Right cardiac atrium (tissue), 5 donors: ENCODE results near the gene RADIL. TPM values are rescaled to one million over a fixed set of nuclear protein-coding genes. Genes with fewer than 3 reads are reported as not detected.

Experiments
- ATAC-seq, 2 donors: fragments of 200-7000 bp; cut with Tn5 transposase; one replicate each; pipeline versions ENCODE4 v1.8.0 to v1.9.1; 2020; ENCODE audit warnings: moderate library complexity in 2 of 2, mild to moderate bottlenecking in 1 of 2
- DNase-seq, 3 donors: peaks; one replicate each; pipeline ENCODE4 v3.0.0-alpha.2; 2020
- H3K27ac ChIP-seq: one replicate; pipeline ENCODE4 v1.5.1; 2013; ENCODE audit warnings: mild to moderate bottlenecking, low read length, control low read depth, moderate library complexity
- H3K27me3 ChIP-seq: one replicate; pipeline ENCODE4 v1.6.1; 2013; ENCODE audit not compliant: control insufficient read depth, insufficient read depth
- H3K4me1 ChIP-seq: one replicate; pipeline ENCODE4 v1.6.1; 2013; ENCODE audit warnings: low read length; ENCODE audit not compliant: control insufficient read depth, insufficient read depth
- H3K4me3 ChIP-seq: one replicate; pipeline ENCODE4 v1.5.1; 2013; ENCODE audit warnings: low read length, control low read depth
- H3K9me3 ChIP-seq: one replicate; pipeline ENCODE4 v1.6.1; 2013; ENCODE audit warnings: low read length; ENCODE audit not compliant: control insufficient read depth
- WGBS: extraction: QIAGEN DNeasy Blood & Tissue Kit; methylation state at CpG from one replicate; pipeline ENCODE4 v1.1.7; 2013; 5-methylcytosine and 5-hydroxymethylcytosine counted together
- intact Hi-C, 4 donors: fragments of 100-400 bp; cut with DNase I; formaldehyde crosslinking; loops; one replicate each; pipeline versions ENCODE4 v1.11.0 to v1.14.0; 2022 to 2023
- polyA plus RNA-seq: library from polyadenylated mRNA; stranded (reverse); fragments of 200-250 nt; gene quantifications from one replicate; pipeline ENCODE4 v1.2.3, GENCODE V29; 2013
- total RNA-seq, 4 donors: library from RNA; stranded (reverse); fragmentation: NEBNext Ultra II Directional; extraction: Animal tissue kit (Norgen Biotek cat#: 25700); gene quantifications; one replicate each; pipeline ENCODE4 v1.2.1, GENCODE V29; 2021
- donor health status: healthy with polysubstance abuse.
- donor health status: DM: no; HTN: yes; CAD: no.
- donor health status: DM: no; HTN: no; CAD: no.
- donor health status: DM: no; HTN: yes; CAD: no; lungs with severe emphysema.
- donor health status: DM: yes; HTN: yes; CAD: no.

RADIL gene
- total and polyA plus RNA-seq, 5 donors, result 4.7 to 12.0 (median 8.6) TPM

- no peaks in the 10 kb centered on the region for H3K27me3 ChIP-seq
- WGBS, result 93% methylated on average over 26 of the region's 26 CpGs
Measured at GRCh38 chr7:4816419-4817080, 67.0 kb downstream of the RADIL start.

GRCh38 chr7:4815609-4816418, 67.7 kb downstream of the RADIL start:
- intact Hi-C loops, result no loop called here
- H3K4me1 ChIP-seq, result peaks cover 8% of the 10 kb centered on the region
- 94% methylated on average over 38 of the region's 38 CpGs for WGBS
- DNase-seq, result peak in 1 of 3 donors; percentile 38
- H3K27ac ChIP-seq, result no peak overlapping the region
- H3K4me3 ChIP-seq, result no peak overlapping the region
- H3K9me3 ChIP-seq, result no peaks in the 10 kb centered on the region
- ATAC-seq, result no peak
- no peaks in the 10 kb centered on the region for H3K27me3 ChIP-seq

More at GRCh38 chr7:4816419-4817080, 67.0 kb downstream of the RADIL start:
- intact Hi-C loops, result no loop called here
- Histone ChIP-seq H3K4me3 (no peak overlapping the region), H3K9me3 (no peaks in the 10 kb centered on the region), H3K4me1 (peaks cover 8% of the 10 kb centered on the region), H3K27ac (no peak overlapping the region)
- DNase-seq (no peak), ATAC-seq (no peak)

- no peaks in the 10 kb centered on the region for H3K9me3 ChIP-seq
- H3K4me1 ChIP-seq, result peaks cover 2% of the 10 kb centered on the region
- H3K27ac ChIP-seq, result no peak overlapping the region
- ATAC-seq (no peak), DNase-seq (no peak)
- no peak overlapping the region for H3K4me3 ChIP-seq
- no peaks in the 10 kb centered on the region for H3K27me3 ChIP-seq
- intact Hi-C loops, result no loop called here
- 96% methylated on average over 14 of the region's 14 CpGs for WGBS
Measured at GRCh38 chr7:4815121-4815520, 68.4 kb downstream of the RADIL start.

GRCh38 chr7:4814433-4814832, 69.1 kb downstream of the RADIL start:
- no peak for ATAC-seq
- DNase-seq, result no peak
- Histone ChIP-seq H3K27ac (no peak overlapping the region), H3K4me3 (no peak overlapping the region), H3K9me3 (no peaks in the 10 kb centered on the region), H3K4me1 (no peaks in the 10 kb centered on the region), H3K27me3 (no peaks in the 10 kb centered on the region)
- intact Hi-C loops, result no loop called here
- WGBS, result 71% methylated on average over 14 of the region's 14 CpGs

- Histone ChIP-seq H3K4me3 (no peak overlapping the region), H3K27ac (no peak overlapping the region), H3K4me1 (no peaks in the 10 kb centered on the region), H3K9me3 (no peaks in the 10 kb centered on the region), H3K27me3 (no peaks in the 10 kb centered on the region)
- intact Hi-C loops, result no loop called here
- ATAC-seq, result no peak
- peak in 1 of 3 donors; percentile 34 for DNase-seq
- WGBS, result 84% methylated on average over 14 of the region's 14 CpGs
Measured at GRCh38 chr7:4809666-4810065, 73.8 kb downstream of the RADIL start.

GRCh38 chr7:4809091-4809591, 74.4 kb downstream of the RADIL start:
- WGBS, result 75% methylated on average over 38 of the region's 38 CpGs
- no peaks in the 10 kb centered on the region for H3K4me1 ChIP-seq
- no peak overlapping the region for H3K27ac ChIP-seq
- no peaks in the 10 kb centered on the region for H3K9me3 ChIP-seq
- intact Hi-C loops, result no loop called here
- DNase-seq (peak in 2 of 3 donors; percentile 59 to 82), ATAC-seq (peak; percentile 15 to 44)
- H3K27me3 ChIP-seq, result no peaks in the 10 kb centered on the region
- H3K4me3 ChIP-seq, result no peak overlapping the region

- ATAC-seq, result no peak
- no peak overlapping the region for H3K27ac ChIP-seq
Measured at GRCh38 chr7:4808565-4808964, 75.0 kb downstream of the RADIL start.

GRCh38 chr7:4808026-4808425, 75.5 kb downstream of the RADIL start:
- Histone ChIP-seq H3K27ac (no peak overlapping the region), H3K4me1 (no peaks in the 10 kb centered on the region), H3K27me3 (no peaks in the 10 kb centered on the region), H3K4me3 (no peak overlapping the region), H3K9me3 (no peaks in the 10 kb centered on the region)
- DNase-seq (peak in 1 of 3 donors; percentile 40), ATAC-seq (no peak)
- intact Hi-C loops, result no loop called here
- 61% methylated on average over 5 of the region's 5 CpGs for WGBS

More at GRCh38 chr7:4808565-4808964, 75.0 kb downstream of the RADIL start:
- Histone ChIP-seq H3K4me1 (no peaks in the 10 kb centered on the region), H3K9me3 (no peaks in the 10 kb centered on the region), H3K27me3 (no peaks in the 10 kb centered on the region), H3K4me3 (no peak overlapping the region)
- intact Hi-C loops, result no loop called here
- DNase-seq, result peak in 1 of 3 donors; percentile 35
- 84% methylated on average over 37 of the region's 37 CpGs for WGBS

GRCh38 chr7:4807598-4808016, 75.9 kb downstream of the RADIL start:
- ATAC-seq (peak; percentile 20 to 53), DNase-seq (no peak)
- intact Hi-C loops, result no loop called here
- H3K4me3 ChIP-seq, result no peak overlapping the region
- H3K4me1 ChIP-seq, result no peaks in the 10 kb centered on the region
- no peaks in the 10 kb centered on the region for H3K9me3 ChIP-seq
- 33% methylated on average over 5 of the region's 5 CpGs for WGBS
- H3K27ac ChIP-seq, result no peak overlapping the region
- no peaks in the 10 kb centered on the region for H3K27me3 ChIP-seq

GRCh38 chr7:4806983-4807597, 76.4 kb downstream of the RADIL start:
- no peaks in the 10 kb centered on the region for H3K9me3 ChIP-seq
- 69% methylated on average over 17 of the region's 17 CpGs for WGBS
- ATAC-seq (peak; percentile 16 to 60), DNase-seq (peak in 1 of 3 donors; percentile 68)
- no peak overlapping the region for H3K4me3 ChIP-seq
- H3K27ac ChIP-seq, result no peak overlapping the region
- H3K4me1 ChIP-seq, result no peaks in the 10 kb centered on the region
- H3K27me3 ChIP-seq, result no peaks in the 10 kb centered on the region
- intact Hi-C loops, result no loop called here

- H3K27ac ChIP-seq, result no peak overlapping the region
- intact Hi-C loops, result no loop called here
- no peak for ATAC-seq
Measured at GRCh38 chr7:4805984-4806300, 77.6 kb downstream of the RADIL start.

More at GRCh38 chr7:4805984-4806300, 77.6 kb downstream of the RADIL start:
- H3K4me3 ChIP-seq, result no peak overlapping the region
- H3K27me3 ChIP-seq, result no peaks in the 10 kb centered on the region
- no peaks in the 10 kb centered on the region for H3K9me3 ChIP-seq
- 80% methylated on average over 8 of the region's 8 CpGs for WGBS
- no peaks in the 10 kb centered on the region for H3K4me1 ChIP-seq
- DNase-seq, result no peak
